Measurements from ENCODE around the gene CUL2. TPM values are rescaled to one million over a fixed set of nuclear protein-coding genes. Genes with fewer than 3 reads are reported as not detected.

The CUL2 gene
- total RNA-seq, 2 donors from 2014 or later: 7.3 to 8.0 TPM

DNA sequence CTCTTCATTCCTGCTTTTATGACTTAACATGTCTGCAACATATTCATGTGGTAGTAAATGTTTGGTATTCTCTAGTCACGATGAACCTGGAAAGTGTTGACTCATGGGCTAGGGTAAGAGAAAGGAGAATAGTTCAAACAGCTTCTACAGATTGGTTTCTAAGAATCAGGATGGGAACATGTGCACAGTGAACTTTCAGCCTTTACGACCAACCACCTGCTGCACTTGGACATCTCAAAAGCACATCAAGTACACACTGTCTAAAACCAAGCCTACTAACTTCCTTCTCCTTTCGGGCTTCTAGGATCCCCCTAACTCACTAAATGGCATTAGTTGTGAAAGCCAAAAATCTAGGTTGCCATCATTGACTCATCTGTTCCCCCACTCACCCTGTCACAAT is 85.5 kb downstream of the CUL2 start:
- no peaks in the 10 kb centered on the region for H3K9me3 ChIP-seq
- 86 to 87% methylated on average over 3 of the region's 3 CpGs for WGBS, 2 donors
- H3K27ac ChIP-seq: no peak overlapping the region
- ATAC-seq (no peak), DNase-seq (no peak)
- no peaks in the 10 kb centered on the region for H3K27me3 ChIP-seq
- H3K4me3 ChIP-seq: no peak overlapping the region
- no peak for TF ChIP-seq POLR2A (IDR thresholded peaks at IDR 0.05)
- TF ChIP-seq, protein P1, sequence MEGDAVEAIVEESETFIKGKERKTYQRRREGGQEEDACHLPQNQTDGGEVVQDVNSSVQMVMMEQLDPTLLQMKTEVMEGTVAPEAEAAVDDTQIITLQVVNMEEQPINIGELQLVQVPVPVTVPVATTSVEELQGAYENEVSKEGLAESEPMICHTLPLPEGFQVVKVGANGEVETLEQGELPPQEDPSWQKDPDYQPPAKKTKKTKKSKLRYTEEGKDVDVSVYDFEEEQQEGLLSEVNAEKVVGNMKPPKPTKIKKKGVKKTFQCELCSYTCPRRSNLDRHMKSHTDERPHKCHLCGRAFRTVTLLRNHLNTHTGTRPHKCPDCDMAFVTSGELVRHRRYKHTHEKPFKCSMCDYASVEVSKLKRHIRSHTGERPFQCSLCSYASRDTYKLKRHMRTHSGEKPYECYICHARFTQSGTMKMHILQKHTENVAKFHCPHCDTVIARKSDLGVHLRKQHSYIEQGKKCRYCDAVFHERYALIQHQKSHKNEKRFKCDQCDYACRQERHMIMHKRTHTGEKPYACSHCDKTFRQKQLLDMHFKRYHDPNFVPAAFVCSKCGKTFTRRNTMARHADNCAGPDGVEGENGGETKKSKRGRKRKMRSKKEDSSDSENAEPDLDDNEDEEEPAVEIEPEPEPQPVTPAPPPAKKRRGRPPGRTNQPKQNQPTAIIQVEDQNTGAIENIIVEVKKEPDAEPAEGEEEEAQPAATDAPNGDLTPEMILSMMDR (IDR thresholded peaks at IDR 0.05): no peak
- intact Hi-C loops (cut with DNase I): no loop called here
- peaks cover 0 to 2% of the 10 kb centered on the region in 2 donors for H3K36me3 ChIP-seq (replicated peaks in 1 of 2; ENCODE audit: insufficient read depth in 1 of 2, low read depth in 2 of 2)
- H3K4me1 ChIP-seq: no peaks in the 10 kb centered on the region

DNA sequence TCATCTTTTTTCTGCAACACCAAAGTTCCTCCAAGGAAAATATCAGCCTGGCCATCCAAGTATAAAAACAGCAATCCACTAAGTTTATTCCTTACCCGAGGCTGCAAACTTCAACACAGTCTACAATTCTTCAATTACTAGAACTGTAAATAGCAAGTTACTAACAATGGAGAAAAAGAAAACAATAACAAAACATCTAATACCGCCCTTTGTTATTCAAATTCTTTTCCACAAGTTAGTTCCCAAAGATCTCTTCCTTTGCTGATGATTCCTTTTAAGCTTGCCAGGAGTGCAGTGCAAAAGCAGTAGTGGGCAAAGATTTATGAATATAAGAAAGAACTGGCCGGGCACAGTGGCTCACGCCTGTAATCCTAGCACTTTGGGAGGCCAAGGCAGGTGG is 86.2 kb downstream of the CUL2 start:
- no peaks in the 10 kb centered on the region for H3K9me3 ChIP-seq

DNA sequence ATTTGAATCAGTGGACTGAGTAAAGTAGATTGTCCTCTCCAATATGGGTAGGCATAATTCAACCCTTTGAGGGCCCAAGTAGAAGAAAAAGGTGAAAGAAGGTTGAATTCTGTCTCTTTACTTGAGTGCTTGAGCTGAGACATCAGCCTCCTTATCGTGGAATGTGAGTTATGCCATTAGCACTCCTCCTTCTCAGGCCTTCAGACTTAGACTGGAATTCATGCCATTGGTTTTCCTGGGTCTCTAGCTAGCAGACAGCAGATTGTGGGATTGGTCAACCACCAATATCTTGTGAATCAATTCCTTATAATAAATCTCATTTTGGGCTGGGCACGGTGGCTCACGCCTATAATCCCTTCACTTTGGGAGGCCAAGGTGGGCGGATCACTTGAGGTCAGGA is 89.2 kb downstream of the CUL2 start:
- TF ChIP-seq, protein P1 (IDR thresholded peaks at IDR 0.05): no peak
- TF ChIP-seq POLR2A (IDR thresholded peaks at IDR 0.05): no peak
- H3K27ac ChIP-seq: no peak overlapping the region
- H3K4me3 ChIP-seq: no peak overlapping the region
- no peaks in the 10 kb centered on the region for H3K27me3 ChIP-seq
- no peaks in the 10 kb centered on the region for H3K4me1 ChIP-seq
- WGBS, 2 donors: 94 to 97% methylated on average over 4 of the region's 4 CpGs
- no peaks in the 10 kb centered on the region for H3K9me3 ChIP-seq
- DNase-seq: no peak
- intact Hi-C loops (cut with DNase I): no loop called here
- ATAC-seq: no peak
- no peaks in the 10 kb centered on the region for H3K36me3 ChIP-seq (replicated peaks in 1 of 2; ENCODE audit: insufficient read depth in 1 of 2, low read depth in 2 of 2)

More for the DNA sequence above, 86.2 kb downstream of the CUL2 start:
- Histone ChIP-seq H3K27ac (no peak overlapping the region), H3K36me3 (replicated peaks in 1 of 2; ENCODE audit: insufficient read depth in 1 of 2, low read depth in 2 of 2) (peaks cover 0 to 2% of the 10 kb centered on the region in 2 donors), H3K4me1 (no peaks in the 10 kb centered on the region), H3K27me3 (no peaks in the 10 kb centered on the region), H3K4me3 (no peak overlapping the region)
- ATAC-seq: no peak
- TF ChIP-seq, protein P1 (IDR thresholded peaks at IDR 0.05): no peak
- no peak for TF ChIP-seq POLR2A (IDR thresholded peaks at IDR 0.05)
- DNase-seq: no peak
- WGBS, 2 donors: 88 to 89% methylated on average over 4 of the region's 4 CpGs
- intact Hi-C loops (cut with DNase I): no loop called here

DNA sequence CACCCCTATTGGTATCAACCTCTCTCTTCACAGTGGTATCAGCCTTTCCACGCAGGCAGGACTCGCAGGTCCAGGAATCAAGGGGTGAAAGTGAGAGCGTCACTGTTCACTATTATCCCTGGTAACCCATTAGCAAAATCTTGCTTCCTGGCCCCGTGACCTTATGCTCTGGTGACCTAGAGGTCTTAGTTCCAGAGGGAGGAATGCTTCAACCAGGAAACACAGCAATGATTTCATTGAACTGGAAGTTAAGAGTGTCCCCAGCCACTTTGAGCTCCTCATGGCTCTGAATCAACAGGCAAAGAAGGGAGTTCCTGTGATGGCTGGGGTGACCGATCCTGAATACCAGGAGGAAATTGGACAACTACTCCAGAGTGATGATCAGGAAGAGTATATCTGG is 90.6 kb downstream of the CUL2 start:
- H3K4me3 ChIP-seq: no peak overlapping the region
- TF ChIP-seq, protein P1 (IDR thresholded peaks at IDR 0.05): no peak
- no peak for TF ChIP-seq POLR2A (IDR thresholded peaks at IDR 0.05)
- no peak overlapping the region for H3K27ac ChIP-seq
- no peaks in the 10 kb centered on the region for H3K27me3 ChIP-seq
- peaks cover 10% of the 10 kb centered on the region for H3K4me1 ChIP-seq
- intact Hi-C loops (cut with DNase I): no loop called here
- ATAC-seq: no peak
- no peaks in the 10 kb centered on the region for H3K9me3 ChIP-seq
- no peak for DNase-seq
- WGBS, 2 donors: 95 to 97% methylated on average over 5 of the region's 5 CpGs
- no peaks in the 10 kb centered on the region for H3K36me3 ChIP-seq (replicated peaks in 1 of 2; ENCODE audit: insufficient read depth in 1 of 2, low read depth in 2 of 2)

DNA sequence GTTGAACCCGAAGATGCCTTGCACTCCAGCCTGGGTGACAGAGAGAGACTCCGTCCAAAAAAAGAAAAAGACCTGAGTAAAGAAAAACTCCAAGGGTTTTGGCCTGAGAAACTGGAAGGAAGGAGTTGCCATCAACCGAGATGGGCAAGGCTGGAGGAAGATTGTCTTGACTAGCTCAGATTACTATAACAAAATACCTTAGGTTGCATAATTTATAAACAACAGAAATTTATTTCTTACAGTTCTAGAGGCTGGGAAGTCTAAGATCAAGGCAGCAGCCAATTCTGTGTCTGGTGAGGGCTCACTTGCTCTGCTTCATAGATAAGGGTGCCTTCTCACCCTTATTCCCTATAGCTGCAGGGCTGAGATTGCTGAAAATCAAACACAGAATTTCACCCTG is 91.2 kb downstream of the CUL2 start:
- no peaks in the 10 kb centered on the region for H3K9me3 ChIP-seq
- DNase-seq: no peak
- no peaks in the 10 kb centered on the region for H3K36me3 ChIP-seq (replicated peaks in 1 of 2; ENCODE audit: insufficient read depth in 1 of 2, low read depth in 2 of 2)
- no peak for ATAC-seq
- H3K27ac ChIP-seq: no peak overlapping the region
- WGBS, 2 donors: 86 to 89% methylated on average over 3 of the region's 3 CpGs
- H3K27me3 ChIP-seq: no peaks in the 10 kb centered on the region
- H3K4me1 ChIP-seq: peaks cover 11% of the 10 kb centered on the region
- no peak for TF ChIP-seq POLR2A (IDR thresholded peaks at IDR 0.05)
- TF ChIP-seq, protein P1 (IDR thresholded peaks at IDR 0.05): no peak
- intact Hi-C loops (cut with DNase I): no loop called here
- no peak overlapping the region for H3K4me3 ChIP-seq
